Pericardium fibroblast (primary cell): ENCODE data around the gene APPL2. TPM values are rescaled to one million over a fixed set of nuclear protein-coding genes. Genes with fewer than 3 reads are reported as not detected.

ENCODE experiments used
- total RNA-seq: library from RNA; depleted of rRNA; stranded (reverse); fragments of >200 nt; gene quantifications from 2 replicates; pipeline ENCODE4 v1.2.3, GENCODE V29; 2015

Gene APPL2, protein sequence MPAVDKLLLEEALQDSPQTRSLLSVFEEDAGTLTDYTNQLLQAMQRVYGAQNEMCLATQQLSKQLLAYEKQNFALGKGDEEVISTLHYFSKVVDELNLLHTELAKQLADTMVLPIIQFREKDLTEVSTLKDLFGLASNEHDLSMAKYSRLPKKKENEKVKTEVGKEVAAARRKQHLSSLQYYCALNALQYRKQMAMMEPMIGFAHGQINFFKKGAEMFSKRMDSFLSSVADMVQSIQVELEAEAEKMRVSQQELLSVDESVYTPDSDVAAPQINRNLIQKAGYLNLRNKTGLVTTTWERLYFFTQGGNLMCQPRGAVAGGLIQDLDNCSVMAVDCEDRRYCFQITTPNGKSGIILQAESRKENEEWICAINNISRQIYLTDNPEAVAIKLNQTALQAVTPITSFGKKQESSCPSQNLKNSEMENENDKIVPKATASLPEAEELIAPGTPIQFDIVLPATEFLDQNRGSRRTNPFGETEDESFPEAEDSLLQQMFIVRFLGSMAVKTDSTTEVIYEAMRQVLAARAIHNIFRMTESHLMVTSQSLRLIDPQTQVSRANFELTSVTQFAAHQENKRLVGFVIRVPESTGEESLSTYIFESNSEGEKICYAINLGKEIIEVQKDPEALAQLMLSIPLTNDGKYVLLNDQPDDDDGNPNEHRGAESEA
- total RNA-seq: 24.6 and 45.5 TPM in 2 replicates

GRCh38 chr12:105235732-105236476 is at the start of gene APPL2:
TSS of gene APPL2 (minus strand) at chr12:105236174. CDS start at chr12:105236012, 162 bp downstream.

Other genes starting within 250 kb of the APPL2 start
- 5.0 and 11.2 TPM in 2 replicates for gene NOPCHAP1, start 249.9 kb downstream of the APPL2 start, total RNA-seq
- gene ALDH1L2, start 151.7 kb downstream of the APPL2 start, total RNA-seq: 65.1 and 85.1 TPM in 2 replicates
- gene WASHC4, start 128.4 kb downstream of the APPL2 start, total RNA-seq: 34.0 and 37.7 TPM in 2 replicates
- 20.5 and 44.8 TPM in 2 replicates for gene C12orf75, start 94.5 kb upstream of the APPL2 start, total RNA-seq